Mesenchymal stem cell (in vitro differentiated cells and primary cell): ENCODE data around the gene BIRC7. TPM values are rescaled to one million over a fixed set of nuclear protein-coding genes. Genes with fewer than 3 reads are reported as not detected.
A peak's percentile ranks its signal among the peaks of the same experiment; 100 is the strongest.

Experiments used
- small RNA-seq: library from polyadenylated mRNA; stranded (forward); fragments of <200 nt; extraction: miRNeasy Mini kit (QIAGEN cat#:217004); gene quantifications from one replicate; pipeline ENCODE3, GENCODE V24; 2013; ENCODE audit warnings: low read depth

BIRC7 gene

Small RNAs within 50 kb of the gene (small RNA-seq; reads per million reads assigned to genes)
- gene MIR3196, result not detected
- 154 reads per million, percentile 93 among the genes with 10 or more reads in this experiment for gene MIR4326
